Measurements from ENCODE around the gene OLFML2B. TPM values are rescaled to one million over a fixed set of nuclear protein-coding genes. Genes with fewer than 3 reads are reported as not detected.
A peak's percentile ranks its signal among the peaks of the same experiment; 100 is the strongest.

Gene OLFML2B
- total and polyA plus RNA-seq, 2 of the 13 experiments (the other 11 are each of a cell fraction or from before 2014, with no cell fraction given): not detected

DNA sequence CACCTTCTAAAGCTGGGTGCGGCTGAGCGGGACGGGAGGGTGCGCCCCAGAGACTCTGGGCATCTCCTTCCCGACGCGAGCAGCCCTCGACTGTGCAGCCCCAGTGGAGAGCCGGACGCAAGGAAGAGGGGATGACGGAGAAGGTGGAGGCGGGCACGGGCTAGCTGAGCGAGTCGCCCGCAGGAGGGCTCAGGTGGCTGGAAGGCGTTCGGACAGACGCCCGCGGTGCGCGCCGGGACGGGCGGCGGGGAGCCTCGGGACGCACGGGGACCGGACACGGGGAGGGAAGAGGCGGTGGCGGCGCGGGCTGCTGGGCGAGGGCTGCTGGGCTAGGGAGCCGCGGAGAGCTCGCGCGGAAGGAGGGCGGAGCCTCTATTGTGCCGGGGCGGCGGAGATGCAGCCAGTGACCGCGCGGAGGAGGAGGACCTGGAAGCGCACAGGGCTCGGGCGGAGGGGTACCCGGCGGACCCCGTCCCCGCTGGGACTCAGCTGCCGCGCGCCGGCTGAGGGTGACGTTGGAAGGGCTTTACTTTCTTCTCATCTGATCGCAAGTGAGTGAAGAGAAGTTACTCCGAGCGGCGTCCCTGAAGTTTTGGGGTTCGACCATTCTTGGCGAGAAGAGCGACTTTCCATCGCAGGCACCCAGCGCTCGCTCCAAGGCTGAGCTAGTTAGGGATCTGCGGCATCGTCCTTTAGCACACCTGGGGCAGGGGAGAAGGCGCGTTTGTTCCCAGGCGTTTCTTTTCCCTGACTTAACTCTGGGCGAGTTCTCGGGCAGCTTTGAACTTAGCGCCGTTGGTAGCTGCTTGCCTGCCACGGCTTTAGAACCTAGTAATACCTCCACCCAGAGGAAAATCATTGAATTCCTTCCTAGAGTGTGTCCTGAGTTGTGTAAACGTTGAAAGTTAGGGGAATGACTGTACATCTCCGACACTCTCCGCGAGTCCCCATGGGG, at the start of gene OLFML2B (continued):
- TF ChIP-seq, protein P1, sequence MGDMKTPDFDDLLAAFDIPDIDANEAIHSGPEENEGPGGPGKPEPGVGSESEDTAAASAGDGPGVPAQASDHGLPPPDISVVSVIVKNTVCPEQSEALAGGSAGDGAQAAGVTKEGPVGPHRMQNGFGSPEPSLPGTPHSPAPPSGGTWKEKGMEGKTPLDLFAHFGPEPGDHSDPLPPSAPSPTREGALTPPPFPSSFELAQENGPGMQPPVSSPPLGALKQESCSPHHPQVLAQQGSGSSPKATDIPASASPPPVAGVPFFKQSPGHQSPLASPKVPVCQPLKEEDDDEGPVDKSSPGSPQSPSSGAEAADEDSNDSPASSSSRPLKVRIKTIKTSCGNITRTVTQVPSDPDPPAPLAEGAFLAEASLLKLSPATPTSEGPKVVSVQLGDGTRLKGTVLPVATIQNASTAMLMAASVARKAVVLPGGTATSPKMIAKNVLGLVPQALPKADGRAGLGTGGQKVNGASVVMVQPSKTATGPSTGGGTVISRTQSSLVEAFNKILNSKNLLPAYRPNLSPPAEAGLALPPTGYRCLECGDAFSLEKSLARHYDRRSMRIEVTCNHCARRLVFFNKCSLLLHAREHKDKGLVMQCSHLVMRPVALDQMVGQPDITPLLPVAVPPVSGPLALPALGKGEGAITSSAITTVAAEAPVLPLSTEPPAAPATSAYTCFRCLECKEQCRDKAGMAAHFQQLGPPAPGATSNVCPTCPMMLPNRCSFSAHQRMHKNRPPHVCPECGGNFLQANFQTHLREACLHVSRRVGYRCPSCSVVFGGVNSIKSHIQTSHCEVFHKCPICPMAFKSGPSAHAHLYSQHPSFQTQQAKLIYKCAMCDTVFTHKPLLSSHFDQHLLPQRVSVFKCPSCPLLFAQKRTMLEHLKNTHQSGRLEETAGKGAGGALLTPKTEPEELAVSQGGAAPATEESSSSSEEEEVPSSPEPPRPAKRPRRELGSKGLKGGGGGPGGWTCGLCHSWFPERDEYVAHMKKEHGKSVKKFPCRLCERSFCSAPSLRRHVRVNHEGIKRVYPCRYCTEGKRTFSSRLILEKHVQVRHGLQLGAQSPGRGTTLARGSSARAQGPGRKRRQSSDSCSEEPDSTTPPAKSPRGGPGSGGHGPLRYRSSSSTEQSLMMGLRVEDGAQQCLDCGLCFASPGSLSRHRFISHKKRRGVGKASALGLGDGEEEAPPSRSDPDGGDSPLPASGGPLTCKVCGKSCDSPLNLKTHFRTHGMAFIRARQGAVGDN (CRISPR knock-in tag; IDR thresholded peaks at IDR 0.05): peak; percentile 63
- TF ChIP-seq GABPB1 (CRISPR knock-in tag; IDR thresholded peaks at IDR 0.05) (peak; percentile 44; the same call in 1 of the 2 replicates), ZNF768 (CRISPR knock-in tag; IDR thresholded peaks at IDR 0.05) (peak; percentile 40; the same call in 1 of the 2 replicates)
- TF ChIP-seq, protein P2, sequence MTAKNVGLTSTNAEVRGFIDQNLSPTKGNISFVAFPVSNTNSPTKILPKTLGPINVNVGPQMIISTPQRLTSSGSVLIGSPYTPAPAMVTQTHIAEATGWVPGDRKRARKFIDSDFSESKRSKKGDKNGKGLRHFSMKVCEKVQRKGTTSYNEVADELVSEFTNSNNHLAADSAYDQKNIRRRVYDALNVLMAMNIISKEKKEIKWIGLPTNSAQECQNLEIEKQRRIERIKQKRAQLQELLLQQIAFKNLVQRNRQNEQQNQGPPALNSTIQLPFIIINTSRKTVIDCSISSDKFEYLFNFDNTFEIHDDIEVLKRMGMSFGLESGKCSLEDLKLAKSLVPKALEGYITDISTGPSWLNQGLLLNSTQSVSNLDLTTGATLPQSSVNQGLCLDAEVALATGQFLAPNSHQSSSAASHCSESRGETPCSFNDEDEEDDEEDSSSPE (CRISPR knock-in tag; IDR thresholded peaks at IDR 0.05): 0 out of 2 replicates have a peak, but pooled peaks have one; percentile 25

GRCh38 chr1:162072740-162073139, 49.1 kb upstream of the OLFML2B start:
- Histone ChIP-seq H3K27me3 (ENCODE audit: control insufficient read depth in 1 of 2, insufficient read depth in 2 of 2, low read length in 2 of 2) (no peaks in the 10 kb centered on the region; a peak in 1 of 5 replicates), H2AFZ (ENCODE audit: low read length) (no peak overlapping the region), H3K4me3 (replicated peaks in 1 of 3; ENCODE audit: insufficient read depth in 1 of 3, low read depth in 2 of 3, low read length in 3 of 3) (no peak overlapping the region; a peak in 1 of 6 replicates), H3K9me3 (ENCODE audit: low read length) (peaks cover 6% of the 10 kb centered on the region; the same call in 1 of the 2 replicates), H3K9ac (ENCODE audit: insufficient read depth, low read depth, low read length) (no peak overlapping the region), H3K27ac (ENCODE audit: extremely low read length, insufficient read depth, low read length) (no peak overlapping the region), H3K4me2 (ENCODE audit: low read depth, low read length) (peak overlapping the region; percentile 95), H4K20me1 (ENCODE audit: insufficient read depth, low read length) (peaks cover 10% of the 10 kb centered on the region; the same call in 1 of the 2 replicates), H3K4me1 (ENCODE audit: insufficient read depth, low read length) (peaks cover 62% of the 10 kb centered on the region), H3K36me3 (replicated peaks in 1 of 2; ENCODE audit: control insufficient read depth in 1 of 2, insufficient read depth in 2 of 2, low read length in 2 of 2) (peaks cover 1 to 14% of the 10 kb centered on the region in 2 experiments; a peak in 4 of 5 replicates), H3K79me2 (ENCODE audit: insufficient read depth, low read length) (peaks cover 73% of the 10 kb centered on the region)
- no peak for DNase-seq (ENCODE audit: low spot score)
- no peak for FAIRE-seq
- TF ChIP-seq TFE3 (CRISPR knock-in tag; IDR thresholded peaks at IDR 0.05): no peak
- no peak for TF ChIP-seq ZNF761 (CRISPR knock-in tag; conservative IDR thresholded peaks at IDR 0.05)
- TF ChIP-seq SCMH1 (CRISPR knock-in tag; IDR thresholded peaks at IDR 0.05; ENCODE audit: borderline replicate concordance): no peak
- TF ChIP-seq TARDBP (CRISPR knock-in tag; IDR thresholded peaks at IDR 0.05): no peak
- TF ChIP-seq ZKSCAN8 (CRISPR knock-in tag; IDR thresholded peaks at IDR 0.05; ENCODE audit: borderline replicate concordance): no peak
- TF ChIP-seq RFXANK (CRISPR knock-in tag; IDR thresholded peaks at IDR 0.05): no peak
- TF ChIP-seq ZZZ3 (CRISPR knock-in tag; IDR thresholded peaks at IDR 0.05; ENCODE audit: borderline replicate concordance): no peak
- no peak for TF ChIP-seq ZNF275 (CRISPR knock-in tag; IDR thresholded peaks at IDR 0.05; ENCODE audit: borderline replicate concordance)
- TF ChIP-seq CBX2 (IDR thresholded peaks at IDR 0.05; ENCODE audit: low read depth, low read length): no peak
- no peak for TF ChIP-seq CBX2 (CRISPR knock-in tag; IDR thresholded peaks at IDR 0.05; ENCODE audit: low read depth)
- in situ Hi-C loops (cut with HindIII; ENCODE audit: extremely low pct_ligation_motif_present, low pct_unique_long_range_greater_than_20kb) (no loop called here), intact Hi-C loops (cut with micrococcal nuclease; ENCODE audit: unreplicated experiment) (no loop called here)
- 87% methylated on average over 3 of the region's 3 CpGs for WGBS (ENCODE audit: low lambda C conversion rate)
- no TSS peak for BruUV-seq (replicated peaks)
- ChIA-PET CTCF (ENCODE audit: low intra/inter-chr PET ratio, low total read pairs) (no interaction called here), POLR2A (no interaction called here)
- ATAC-seq: no peak
